Measurements from ENCODE around the gene POMT1.

The POMT1 gene

DNA sequence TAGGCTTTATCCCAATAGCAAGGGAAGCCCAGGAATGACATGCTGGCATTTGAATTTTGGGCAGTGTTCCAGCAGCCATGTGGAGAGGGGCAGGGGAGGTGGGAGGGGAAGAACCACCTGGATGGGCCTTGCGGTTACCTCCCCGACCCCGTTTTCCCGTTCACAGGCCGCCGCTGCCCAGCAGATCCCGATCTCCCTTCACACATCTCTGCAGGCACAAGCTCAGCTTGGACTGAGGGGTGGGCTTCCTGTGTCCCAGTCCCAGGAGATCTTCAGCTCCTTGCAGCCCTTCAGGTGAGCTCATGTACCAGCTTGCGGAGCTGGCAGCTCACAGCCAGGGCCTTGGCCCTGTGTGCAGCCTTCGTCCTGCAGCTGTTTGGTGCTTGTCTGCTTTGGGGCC is 15.7 kb upstream of the POMT1 start:
- TF ChIP-seq, protein P1, sequence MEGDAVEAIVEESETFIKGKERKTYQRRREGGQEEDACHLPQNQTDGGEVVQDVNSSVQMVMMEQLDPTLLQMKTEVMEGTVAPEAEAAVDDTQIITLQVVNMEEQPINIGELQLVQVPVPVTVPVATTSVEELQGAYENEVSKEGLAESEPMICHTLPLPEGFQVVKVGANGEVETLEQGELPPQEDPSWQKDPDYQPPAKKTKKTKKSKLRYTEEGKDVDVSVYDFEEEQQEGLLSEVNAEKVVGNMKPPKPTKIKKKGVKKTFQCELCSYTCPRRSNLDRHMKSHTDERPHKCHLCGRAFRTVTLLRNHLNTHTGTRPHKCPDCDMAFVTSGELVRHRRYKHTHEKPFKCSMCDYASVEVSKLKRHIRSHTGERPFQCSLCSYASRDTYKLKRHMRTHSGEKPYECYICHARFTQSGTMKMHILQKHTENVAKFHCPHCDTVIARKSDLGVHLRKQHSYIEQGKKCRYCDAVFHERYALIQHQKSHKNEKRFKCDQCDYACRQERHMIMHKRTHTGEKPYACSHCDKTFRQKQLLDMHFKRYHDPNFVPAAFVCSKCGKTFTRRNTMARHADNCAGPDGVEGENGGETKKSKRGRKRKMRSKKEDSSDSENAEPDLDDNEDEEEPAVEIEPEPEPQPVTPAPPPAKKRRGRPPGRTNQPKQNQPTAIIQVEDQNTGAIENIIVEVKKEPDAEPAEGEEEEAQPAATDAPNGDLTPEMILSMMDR (conservative IDR thresholded peaks at IDR 0.05; ENCODE audit: low read depth, low read length), result no peak
- no peak for DNase-seq (ENCODE audit: low read depth)
- H3K4me3 ChIP-seq (ENCODE audit: low read depth, low read length), result no peak overlapping the region

DNA sequence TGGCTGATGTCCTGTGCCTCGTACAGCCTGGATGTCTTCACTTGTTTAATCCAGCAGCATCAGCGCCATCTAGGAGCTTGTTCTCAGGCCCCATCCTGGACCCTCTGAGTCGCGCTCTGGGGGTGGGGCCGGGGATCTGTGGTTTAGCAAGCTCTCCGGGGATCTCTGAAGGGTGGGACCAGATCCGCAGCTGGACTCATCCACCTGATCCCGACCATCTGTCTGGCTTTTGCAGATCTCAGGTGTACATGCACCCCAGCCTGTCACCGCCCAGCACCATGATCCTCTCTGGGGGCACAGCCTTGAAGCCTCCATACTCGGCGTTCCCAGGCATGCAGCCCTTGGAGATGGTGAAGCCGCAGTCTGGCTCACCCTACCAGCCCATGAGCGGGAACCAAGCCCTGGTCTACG is 15.1 kb upstream of the POMT1 start:
- no peak for DNase-seq (ENCODE audit: low read depth)
- no peak overlapping the region for H3K4me3 ChIP-seq (ENCODE audit: low read depth, low read length)
- TF ChIP-seq, protein P1 (conservative IDR thresholded peaks at IDR 0.05; ENCODE audit: low read depth, low read length), result no peak

DNA sequence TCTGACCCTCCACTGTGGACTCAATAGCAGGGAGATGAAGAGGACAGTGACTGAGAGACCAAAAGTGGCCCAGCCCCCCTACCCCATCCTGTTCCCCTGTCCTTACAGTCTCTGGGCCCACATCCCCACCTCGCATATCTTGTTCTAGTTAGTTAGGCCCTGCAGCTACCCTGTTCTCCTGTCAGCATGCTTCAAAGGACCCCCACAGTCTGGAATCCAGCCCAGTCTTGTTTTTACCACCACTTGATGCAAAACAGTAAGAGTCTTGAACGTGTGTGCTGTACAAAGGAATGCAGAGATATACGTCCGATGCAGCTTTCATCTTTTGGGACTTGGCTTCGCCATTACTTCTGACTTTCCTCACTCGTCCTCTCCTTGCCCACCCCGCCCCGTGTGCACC is 12.2 kb upstream of the POMT1 start:
- TF ChIP-seq, protein P1 (conservative IDR thresholded peaks at IDR 0.05; ENCODE audit: low read depth, low read length), result no peak
- DNase-seq (ENCODE audit: low read depth), result peak; percentile 62
- H3K4me3 ChIP-seq (ENCODE audit: low read depth, low read length), result no peak overlapping the region

DNA sequence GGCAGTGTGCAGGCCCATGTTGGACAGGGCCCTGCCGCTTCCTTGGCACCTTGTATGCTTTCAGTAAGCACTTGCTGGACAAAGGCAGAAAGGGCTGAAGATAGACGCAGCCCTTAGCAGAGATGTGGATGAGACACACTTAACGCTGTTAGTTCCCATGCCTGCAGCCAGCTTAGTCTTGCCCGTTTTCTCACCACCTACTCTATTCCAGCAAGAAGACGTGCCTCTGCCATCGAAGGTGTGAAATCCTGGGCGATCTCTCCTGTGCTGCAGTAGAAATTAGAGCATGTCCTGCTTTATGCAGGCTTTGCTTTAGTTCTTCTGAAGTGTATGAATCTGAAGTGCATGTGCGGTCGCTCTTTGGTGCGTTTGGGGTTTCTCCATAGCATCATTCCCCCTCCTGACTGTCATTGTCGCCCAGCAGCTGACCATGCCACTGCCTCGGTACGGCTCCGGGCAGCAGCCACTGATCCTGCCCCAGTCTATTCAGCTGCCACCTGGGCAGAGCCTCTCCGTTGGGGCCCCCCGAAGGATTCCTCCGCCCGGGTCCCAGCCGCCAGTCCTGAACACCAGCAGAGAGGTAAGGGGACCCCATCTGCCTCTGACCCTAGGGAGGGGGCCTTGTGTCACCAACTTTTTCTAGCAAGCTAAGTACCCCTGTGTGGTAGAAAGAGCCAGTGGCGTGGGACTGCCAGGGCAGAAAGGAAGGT is 11.6 kb upstream of the POMT1 start:
- TF ChIP-seq, protein P1 (conservative IDR thresholded peaks at IDR 0.05; ENCODE audit: low read depth, low read length), result no peak
- H3K4me3 ChIP-seq (ENCODE audit: low read depth, low read length), result no peak overlapping the region
- DNase-seq (ENCODE audit: low read depth), result no peak

DNA sequence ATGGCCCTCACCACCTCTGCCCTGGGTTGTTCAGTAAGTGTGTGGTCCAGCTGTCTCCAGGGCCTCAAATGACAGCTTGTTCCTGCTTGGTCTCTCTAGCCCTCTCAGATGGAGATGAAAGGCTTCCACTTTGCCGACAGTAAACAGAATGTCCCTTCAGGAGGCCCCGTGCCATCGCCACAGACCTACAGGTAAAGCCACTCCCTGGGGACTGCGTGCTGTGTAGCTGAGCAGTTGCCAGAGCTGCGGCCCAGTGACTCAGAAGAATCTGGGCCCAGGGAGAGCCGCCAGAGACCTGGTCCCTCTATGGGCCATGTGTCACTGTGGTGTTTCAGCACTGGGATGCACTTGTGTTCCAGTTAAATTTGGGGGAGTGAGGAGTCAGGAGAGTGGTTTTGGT is 10.6 kb upstream of the POMT1 start:
- no peak overlapping the region for H3K4me3 ChIP-seq (ENCODE audit: low read depth, low read length)
- no peak for DNase-seq (ENCODE audit: low read depth)
- TF ChIP-seq, protein P1 (conservative IDR thresholded peaks at IDR 0.05; ENCODE audit: low read depth, low read length), result no peak

DNA sequence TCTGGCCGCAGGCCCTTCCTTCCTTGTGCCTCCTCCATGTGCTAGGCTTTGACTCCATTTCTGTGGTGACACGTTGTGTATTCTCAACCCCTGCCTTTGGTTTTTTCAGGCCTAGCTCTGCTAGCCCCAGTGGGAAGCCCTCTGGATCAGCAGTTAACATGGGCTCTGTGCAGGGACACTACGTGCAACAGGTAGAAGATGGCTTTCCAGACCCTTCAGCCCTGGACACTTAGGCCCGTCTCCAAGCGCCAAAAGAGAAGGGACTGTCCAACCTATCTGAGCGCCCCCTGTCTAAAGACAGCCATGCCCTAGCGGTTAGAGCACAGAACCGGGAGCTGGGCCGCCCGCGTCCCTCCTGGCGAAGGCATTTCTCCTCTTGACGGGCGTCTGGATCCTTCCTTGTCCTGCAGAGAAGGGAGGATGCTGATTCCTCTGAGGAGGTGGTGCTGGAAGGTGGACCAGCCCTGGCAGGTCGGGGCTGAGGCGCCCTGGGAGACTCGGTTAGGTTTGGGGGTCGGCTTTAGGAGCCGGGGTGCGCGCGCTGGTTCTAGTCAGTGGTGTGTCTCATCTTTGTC is 8.3 kb upstream of the POMT1 start:
- no peak overlapping the region for H3K4me3 ChIP-seq (ENCODE audit: low read depth, low read length)
- DNase-seq (ENCODE audit: low read depth), result no peak
- TF ChIP-seq, protein P1 (conservative IDR thresholded peaks at IDR 0.05; ENCODE audit: low read depth, low read length), result no peak

DNA sequence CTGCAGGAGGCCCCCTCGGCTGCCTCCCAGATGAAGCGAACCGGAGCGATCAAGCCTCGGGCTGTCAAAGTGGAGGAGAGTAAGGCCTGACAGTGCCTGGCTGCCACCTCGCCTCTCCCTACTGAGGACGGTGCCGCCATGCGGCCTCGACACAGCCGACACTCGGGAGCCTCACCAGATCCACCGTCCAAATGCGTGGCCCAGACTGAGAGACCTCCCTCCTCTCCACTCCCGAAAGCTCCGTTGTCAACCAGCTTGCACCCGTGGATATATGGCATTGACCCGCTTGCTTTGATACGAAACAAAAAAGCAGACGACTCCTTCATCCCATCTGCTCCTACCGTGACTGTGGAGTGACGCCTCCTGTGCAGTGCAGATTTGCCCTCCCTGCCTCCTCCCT is 6.9 kb upstream of the POMT1 start:
- TF ChIP-seq, protein P1 (conservative IDR thresholded peaks at IDR 0.05; ENCODE audit: low read depth, low read length), result no peak
- no peak for DNase-seq (ENCODE audit: low read depth)
- no peak overlapping the region for H3K4me3 ChIP-seq (ENCODE audit: low read depth, low read length)
